ENCODE results near the gene STMND1.
"Not testable (repeated sequence)": the region's sequence is repeated elsewhere in the genome, so short reads cannot be mapped to it uniquely, and the experiment has no call there.

The STMND1 gene

GRCh38 chr6:17101422-17102257, at the start of gene STMND1:
STMND1 (plus strand) TSS chr6:17102050; CDS start chr6:17102258, 208 bp downstream.
- DNase-seq, result peak; percentile 6

DNA sequence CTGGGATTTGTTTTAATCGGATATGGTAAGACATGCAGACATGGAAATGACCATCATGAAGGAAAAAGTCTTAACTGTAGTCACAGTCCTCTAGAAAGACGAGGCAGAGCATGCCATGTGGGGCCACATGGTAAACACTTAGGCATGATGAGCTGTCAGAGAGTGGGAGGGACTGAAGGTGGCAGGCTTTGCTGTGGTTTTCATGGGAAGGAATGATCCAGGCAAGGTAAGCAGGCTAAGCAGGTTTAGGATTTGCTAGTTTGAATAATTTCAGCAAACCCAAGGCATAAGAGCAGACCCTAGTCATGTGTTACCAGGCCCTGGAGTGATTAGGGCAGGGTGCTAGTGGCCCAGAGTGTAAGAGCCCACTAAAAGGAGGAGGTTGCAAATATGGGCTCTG, 47.2 kb upstream of the STMND1 start:
- peak; percentile 3 for DNase-seq

GRCh38 chr6:17057322-17057721, 44.5 kb upstream of the STMND1 start:
- DNase-seq, result no peak

- no peak for DNase-seq
These were observed 43.3 kb upstream of the STMND1 start for GRCh38 chr6:17058550-17058949.

DNA sequence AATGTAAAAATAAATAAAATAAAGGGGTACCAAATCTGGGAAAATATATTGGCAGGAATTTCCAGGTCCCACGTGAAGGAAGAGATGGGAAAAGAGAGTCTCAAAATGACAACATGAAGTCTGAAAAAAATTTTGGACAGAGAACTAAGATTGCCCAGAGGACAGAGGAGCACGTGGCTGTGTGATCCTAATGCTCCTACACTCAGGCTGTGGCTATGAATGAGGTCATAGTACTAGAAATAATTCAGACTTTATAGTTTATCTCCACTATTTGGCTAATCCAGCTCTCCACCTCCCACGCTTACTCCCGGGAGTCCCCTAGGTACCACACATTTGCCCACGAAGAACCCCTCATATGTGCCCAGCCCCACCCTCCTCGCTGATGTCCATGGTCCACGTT, 42.8 kb upstream of the STMND1 start:
- DNase-seq, result no peak

GRCh38 chr6:17059850-17060249, 42.0 kb upstream of the STMND1 start:
- DNase-seq, result no peak

DNA sequence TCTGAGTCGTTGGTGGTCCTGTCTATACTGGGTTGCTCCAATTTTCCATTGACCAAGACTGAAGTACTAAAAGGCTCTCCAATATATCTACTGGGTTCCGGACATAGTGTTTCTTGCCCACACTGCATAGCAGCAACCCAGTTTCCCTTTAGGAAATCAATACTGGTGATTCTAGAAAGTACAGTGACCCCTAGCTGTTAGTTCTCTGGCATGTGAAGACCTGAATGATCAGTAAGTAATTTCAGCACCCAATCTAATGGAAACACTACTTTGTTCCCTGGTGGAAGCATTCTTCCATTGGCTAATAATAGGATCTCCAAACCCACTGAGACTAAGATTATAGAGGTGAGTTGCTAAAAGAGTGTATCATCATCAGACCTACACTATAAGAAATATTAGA, 40.8 kb upstream of the STMND1 start:
- DNase-seq, result no peak

GRCh38 chr6:17062871-17063440, 38.9 kb upstream of the STMND1 start:
- no peak for DNase-seq

DNA sequence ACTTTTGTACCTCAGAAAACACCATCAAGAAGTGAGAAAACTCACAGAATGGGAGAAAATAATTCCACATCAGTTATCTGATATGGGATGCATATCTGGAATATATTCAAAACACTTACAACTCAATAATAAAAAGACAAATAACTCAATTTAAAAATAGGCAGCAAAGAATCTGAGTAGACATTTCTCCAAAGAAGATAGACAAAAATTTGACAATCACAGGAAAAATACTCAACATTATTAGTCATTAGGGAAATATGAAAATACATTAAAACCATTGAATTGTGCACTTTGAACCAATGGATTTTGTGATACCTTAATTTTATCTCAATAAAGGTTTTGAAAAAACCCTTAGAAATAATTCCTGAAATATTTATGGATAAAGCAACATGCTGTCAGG, 36.9 kb upstream of the STMND1 start:
- no peak for DNase-seq

DNA sequence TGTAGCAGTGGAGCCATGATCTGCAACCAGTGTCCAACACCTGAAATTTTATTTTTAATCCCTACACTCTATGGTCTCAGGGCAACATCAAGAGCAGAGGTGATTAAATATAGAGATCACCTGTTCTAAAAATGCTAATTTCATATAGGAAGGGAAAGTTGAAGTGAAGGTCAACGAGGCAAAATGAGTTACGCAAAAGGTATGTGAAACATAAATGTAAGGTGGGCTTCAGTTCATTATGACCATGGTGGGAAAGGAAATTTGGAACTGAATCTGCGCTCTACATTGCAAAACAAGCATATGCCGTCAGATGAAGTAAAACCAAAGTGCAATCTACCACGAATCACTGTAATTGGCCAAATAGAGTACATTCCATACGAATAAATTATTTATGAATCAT, 35.2 kb upstream of the STMND1 start:
- no peak for DNase-seq

DNA sequence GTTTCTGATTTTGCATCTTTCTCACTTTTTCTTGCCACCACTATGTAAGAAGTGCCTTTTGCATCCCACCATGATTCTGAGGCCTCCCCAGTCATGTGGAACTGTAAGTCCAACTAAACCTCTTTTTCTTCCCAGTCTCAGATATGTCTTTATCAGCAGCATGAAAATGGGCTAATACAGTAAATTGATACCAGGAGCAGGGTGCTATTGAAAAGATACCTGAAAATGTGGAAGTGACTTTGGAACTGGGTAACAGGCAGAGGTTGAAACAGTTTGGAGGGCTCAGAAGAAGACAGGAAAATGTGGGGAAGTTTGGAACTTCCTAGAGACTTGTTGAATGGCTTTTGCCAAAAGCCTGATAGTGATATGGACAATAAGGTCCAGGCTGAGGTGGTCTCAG, 32.9 kb upstream of the STMND1 start:
- DNase-seq, result not testable (repeated sequence)

- DNase-seq, result not testable (repeated sequence)
These were observed 31.4 kb upstream of the STMND1 start for GRCh38 chr6:17070400-17070799.

DNA sequence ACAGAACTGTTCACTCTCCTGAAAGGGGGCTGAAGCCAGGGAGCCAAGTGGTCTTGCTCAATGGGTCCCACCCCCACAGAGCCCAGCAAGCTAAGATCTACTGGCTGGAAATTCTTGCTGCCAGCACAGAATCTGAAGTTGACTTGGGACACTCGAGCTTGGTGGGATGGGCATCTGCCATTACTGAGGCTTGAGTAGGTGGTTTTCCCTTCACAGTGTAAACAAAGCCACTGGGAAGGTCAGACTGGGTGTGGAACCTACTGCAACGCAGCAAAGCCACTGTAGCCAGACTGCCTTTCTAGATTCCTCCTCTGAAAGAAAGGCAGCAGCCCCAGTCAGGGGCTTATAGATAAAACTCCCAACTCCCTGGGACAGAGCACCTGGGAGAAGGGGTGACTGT, 28.3 kb upstream of the STMND1 start:
- DNase-seq, result not testable (repeated sequence)

DNA sequence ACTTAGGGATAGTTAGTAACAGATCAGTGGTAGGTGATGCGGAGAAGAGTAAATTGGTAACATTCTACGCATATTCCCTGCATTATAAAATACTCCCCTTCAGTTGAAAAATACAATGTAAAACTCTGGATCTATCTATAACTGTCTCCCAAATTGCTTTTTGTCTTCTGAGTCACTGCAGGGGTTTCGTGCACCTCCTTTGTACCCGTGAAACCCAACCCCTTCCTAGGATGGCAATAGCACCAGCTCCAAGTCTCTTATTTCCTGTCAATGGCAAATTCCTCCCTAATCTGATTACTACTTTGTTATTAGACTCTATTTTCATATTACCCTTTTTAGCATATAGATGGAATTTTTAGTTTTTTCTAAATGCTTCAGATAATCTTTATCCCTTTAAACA, 20.6 kb upstream of the STMND1 start:
- no peak for DNase-seq

DNA sequence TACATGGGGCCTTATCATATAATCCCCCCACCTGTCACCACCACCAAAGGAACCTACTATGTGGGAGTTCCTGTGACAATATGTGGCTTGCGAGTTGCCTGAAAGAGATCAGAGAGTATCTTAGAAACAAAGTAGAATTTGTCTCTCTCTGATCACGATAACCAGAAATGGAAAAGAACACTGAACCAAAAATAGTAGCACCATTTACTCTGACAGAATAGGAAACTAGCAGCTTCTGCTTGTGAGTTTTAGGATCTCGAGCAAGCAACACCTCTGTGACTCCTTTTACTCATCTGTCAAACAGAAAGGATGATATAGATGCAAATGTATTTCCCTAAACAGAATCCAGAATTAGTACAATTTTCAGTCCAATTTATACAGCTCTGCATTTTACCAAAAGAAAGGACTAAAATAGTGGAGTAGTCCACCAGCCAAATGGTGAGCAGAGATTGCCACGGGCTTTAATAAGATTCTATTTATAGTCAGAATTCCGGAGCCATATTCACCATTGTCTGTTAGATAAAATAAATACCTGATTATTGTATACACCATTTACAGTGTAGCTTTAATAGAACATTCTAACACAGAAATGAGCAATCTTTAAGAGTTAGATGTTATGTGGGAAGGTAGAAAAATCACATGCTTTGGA, 19.9 kb upstream of the STMND1 start:
- no peak for DNase-seq

DNA sequence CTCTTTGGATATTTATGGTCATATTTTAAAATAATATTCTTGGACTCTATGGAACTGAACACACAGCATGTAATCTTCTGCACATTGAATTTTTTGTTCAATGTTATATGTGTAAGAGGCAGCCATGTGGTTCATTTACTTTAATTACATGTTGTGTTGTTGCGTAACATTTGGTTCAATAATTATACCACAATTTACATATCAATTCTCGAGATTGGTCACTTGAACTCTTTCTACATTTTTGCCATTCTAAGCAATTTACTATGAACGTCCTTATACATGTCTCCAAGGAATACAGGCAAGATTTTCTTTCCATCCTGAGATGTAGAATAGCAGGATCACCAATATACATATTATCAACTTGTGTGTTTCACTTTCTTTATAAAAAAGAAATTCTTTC, 18.5 kb upstream of the STMND1 start:
- no peak for DNase-seq

- peak; percentile 26 for DNase-seq
These were observed 15.4 kb upstream of the STMND1 start for GRCh38 chr6:17086469-17086868.

DNA sequence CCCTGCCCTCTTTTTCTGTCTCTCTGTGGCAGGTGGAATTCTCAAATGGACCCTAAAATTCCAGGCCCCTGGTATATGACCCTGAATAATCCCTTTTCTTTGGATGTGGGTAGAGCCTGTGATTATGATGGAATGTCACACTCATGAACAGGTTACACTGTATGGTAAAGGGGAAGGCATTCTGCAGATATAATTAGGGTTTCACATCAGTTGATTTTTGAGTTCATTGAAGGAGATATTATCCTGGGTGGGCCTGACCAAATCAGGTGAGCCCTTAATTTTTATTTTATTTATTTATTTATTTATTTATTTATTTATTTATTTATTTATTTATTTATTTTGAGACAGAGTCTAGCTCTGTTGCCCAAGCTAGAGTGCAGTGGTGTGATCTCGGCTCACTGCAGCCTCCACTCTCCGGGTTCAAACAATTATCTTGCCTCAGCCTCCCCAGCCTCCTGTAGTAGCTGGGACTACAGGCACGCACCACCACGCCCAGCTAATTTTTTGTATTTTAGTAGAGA, 13.7 kb upstream of the STMND1 start:
- DNase-seq, result no peak

DNA sequence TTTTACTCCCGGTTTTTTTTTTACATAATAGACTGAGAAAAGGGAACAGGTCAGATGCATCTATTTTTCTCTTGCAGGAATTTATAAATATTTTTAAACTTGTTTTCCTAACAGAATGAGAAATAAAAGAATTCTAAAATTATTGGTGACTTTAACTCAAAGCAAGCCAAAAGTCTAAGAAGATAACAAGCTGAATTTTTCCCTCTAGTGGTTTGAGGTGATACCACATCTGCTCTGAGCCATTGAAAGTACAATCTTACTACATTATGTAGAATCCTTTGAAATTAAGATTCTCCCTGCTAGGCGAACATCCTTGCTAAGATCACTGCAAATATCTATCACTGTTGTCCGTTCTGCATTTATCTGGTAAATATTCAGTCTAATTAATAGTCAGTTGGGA, 10.7 kb upstream of the STMND1 start:
- DNase-seq, result no peak

GRCh38 chr6:17093686-17094085, 8.2 kb upstream of the STMND1 start:
- peak; percentile 11 for DNase-seq

DNA sequence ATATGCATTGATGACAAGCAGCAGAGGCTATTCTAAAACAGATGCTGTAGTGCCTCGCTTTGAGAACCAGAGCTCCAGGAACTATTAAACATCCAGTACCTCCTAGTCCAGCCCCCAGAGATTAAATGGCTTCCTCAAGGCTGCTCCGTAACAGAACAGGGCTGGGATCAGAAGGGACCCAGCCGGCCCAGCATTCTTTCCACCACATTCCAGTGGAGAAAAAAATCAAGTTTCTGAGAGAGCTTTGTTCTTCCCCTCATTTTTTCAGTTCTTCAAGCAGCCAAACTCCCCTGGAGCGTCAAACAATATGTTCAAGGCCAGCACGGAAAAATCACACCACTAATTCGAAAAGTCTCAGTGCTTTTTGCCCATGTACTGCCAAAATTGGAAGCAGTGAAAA, 5.8 kb upstream of the STMND1 start:
- no peak for DNase-seq

GRCh38 chr6:17096652-17097051, 5.2 kb upstream of the STMND1 start:
- no peak for DNase-seq

DNA sequence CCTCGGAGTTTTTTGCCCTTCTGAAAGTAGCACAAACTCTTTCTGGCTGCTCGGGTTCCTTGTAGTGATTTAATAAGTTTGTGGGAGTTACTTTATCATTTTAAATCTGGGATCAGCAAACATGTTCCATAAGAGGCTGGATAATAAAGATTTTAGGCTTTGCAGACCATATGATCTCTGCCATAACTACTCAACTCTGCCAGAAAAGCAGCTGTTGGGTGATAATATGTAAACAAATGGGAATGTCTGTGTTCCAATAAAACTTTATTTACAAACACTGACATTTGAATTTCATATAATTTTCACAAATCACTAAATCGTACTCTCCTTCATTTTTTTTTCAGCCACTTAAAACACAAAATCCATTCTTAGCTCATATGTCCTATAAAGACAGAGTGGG, 3.9 kb upstream of the STMND1 start:
- no peak for DNase-seq

DNA sequence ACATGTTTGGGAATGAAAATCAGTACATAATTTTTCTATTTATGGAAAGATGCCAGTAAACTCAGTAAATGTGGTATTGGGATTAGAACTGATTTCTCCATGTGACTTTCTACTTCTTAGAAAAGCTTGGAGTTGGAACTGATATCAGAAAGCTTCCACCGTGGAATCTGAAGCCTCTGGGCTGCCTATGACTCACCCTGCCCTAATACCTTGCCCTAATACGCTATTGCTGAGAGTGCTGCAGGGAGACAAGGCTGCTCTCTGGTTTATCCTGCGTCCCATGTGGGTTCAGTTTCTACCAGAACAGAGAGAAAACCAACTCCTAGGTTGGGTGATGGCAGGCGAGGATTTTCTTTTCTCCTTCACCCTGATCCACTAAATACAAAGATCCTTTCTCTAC, 3.3 kb upstream of the STMND1 start:
- no peak for DNase-seq

Data from activated CD4-positive, alpha-beta T cell treated with anti-CD3 and anti-CD28 coated beads for 48 hours (primary cell).